Upper lobe of right lung (tissue), 1 donor: ENCODE data around the gene NCOA7. TPM values are rescaled to one million over a fixed set of nuclear protein-coding genes. Genes with fewer than 3 reads are reported as not detected.

ENCODE experiments used
- ATAC-seq: fragments of 200-7000 bp; cut with Tn5 transposase; one replicate; pipeline ENCODE4 v1.9.1; 2020; ENCODE audit warnings: mild to moderate bottlenecking, moderate library complexity
- DNase-seq: peaks from one replicate; pipeline ENCODE4 v3.0.0-alpha.2; 2020
- H3K27ac ChIP-seq: fragments of 200-600 bp; one replicate; pipeline ENCODE4 v1.8.0; 2022
- H3K27me3 ChIP-seq: fragments of 200-600 bp; one replicate; pipeline ENCODE4 v1.8.0; 2022; ENCODE audit warnings: mild to moderate bottlenecking
- H3K36me3 ChIP-seq: fragments of 200-600 bp; one replicate; pipeline ENCODE4 v1.8.0; 2022
- H3K4me1 ChIP-seq: fragments of 200-600 bp; one replicate; pipeline ENCODE4 v1.8.0; 2022
- H3K4me3 ChIP-seq: fragments of 200-600 bp; one replicate; pipeline ENCODE4 v1.8.0; 2022; ENCODE audit warnings: mild to moderate bottlenecking
- H3K9me3 ChIP-seq: fragments of 200-600 bp; one replicate; pipeline ENCODE4 v1.8.0; 2022
- intact Hi-C: fragments of 100-400 bp; cut with DNase I; formaldehyde crosslinking; loops from one replicate; pipeline ENCODE4 v1.11.0; 2022
- total RNA-seq: library from RNA; stranded (reverse); fragmentation: NEBNext Ultra II Directional; extraction: Animal tissue kit (Norgen Biotek cat#: 25700); gene quantifications from one replicate; pipeline ENCODE4 v1.2.1, GENCODE V29; 2021
- TF ChIP-seq, protein P1 (sequence below): fragments of 200-600 bp; IDR thresholded peaks from one replicate; pipeline ENCODE4 v1.8.0; 2022; ENCODE audit warnings: antibody characterized with exemption
- donor health status: DM: no; HTN: yes; CAD: no; lungs with severe emphysema.

The NCOA7 gene
- total RNA-seq, 1 donor from 2014 or later: 80.8 TPM

DNA sequence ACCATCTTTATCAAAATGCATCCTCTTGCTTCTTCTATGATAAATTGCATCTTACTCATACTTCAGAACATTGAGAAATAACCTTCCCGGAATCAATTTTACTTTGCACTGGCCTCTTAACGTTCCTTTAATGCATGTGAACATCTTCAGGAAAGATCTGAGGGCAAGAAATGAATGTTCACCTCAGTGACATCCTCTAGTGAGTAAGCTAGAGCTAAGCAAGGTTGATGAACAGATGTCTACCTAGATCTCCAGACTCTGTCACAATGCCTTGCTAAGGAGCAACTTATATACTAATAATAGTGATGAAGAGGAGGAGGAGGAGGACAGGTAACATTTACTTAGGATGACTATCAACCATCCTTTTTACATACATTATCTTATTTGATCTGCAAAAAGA, 149.0 kb downstream of the NCOA7 start:
- no peaks in the 10 kb centered on the region for H3K27me3 ChIP-seq
- H3K9me3 ChIP-seq: no peaks in the 10 kb centered on the region
- no peak overlapping the region for H3K4me3 ChIP-seq
- H3K4me1 ChIP-seq: peaks cover 11% of the 10 kb centered on the region
- H3K36me3 ChIP-seq: no peaks in the 10 kb centered on the region
- TF ChIP-seq, protein P1, sequence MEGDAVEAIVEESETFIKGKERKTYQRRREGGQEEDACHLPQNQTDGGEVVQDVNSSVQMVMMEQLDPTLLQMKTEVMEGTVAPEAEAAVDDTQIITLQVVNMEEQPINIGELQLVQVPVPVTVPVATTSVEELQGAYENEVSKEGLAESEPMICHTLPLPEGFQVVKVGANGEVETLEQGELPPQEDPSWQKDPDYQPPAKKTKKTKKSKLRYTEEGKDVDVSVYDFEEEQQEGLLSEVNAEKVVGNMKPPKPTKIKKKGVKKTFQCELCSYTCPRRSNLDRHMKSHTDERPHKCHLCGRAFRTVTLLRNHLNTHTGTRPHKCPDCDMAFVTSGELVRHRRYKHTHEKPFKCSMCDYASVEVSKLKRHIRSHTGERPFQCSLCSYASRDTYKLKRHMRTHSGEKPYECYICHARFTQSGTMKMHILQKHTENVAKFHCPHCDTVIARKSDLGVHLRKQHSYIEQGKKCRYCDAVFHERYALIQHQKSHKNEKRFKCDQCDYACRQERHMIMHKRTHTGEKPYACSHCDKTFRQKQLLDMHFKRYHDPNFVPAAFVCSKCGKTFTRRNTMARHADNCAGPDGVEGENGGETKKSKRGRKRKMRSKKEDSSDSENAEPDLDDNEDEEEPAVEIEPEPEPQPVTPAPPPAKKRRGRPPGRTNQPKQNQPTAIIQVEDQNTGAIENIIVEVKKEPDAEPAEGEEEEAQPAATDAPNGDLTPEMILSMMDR: no peak
- ATAC-seq (no peak), DNase-seq (no peak)
- no peak overlapping the region for H3K27ac ChIP-seq
- intact Hi-C loops: no loop called here

DNA sequence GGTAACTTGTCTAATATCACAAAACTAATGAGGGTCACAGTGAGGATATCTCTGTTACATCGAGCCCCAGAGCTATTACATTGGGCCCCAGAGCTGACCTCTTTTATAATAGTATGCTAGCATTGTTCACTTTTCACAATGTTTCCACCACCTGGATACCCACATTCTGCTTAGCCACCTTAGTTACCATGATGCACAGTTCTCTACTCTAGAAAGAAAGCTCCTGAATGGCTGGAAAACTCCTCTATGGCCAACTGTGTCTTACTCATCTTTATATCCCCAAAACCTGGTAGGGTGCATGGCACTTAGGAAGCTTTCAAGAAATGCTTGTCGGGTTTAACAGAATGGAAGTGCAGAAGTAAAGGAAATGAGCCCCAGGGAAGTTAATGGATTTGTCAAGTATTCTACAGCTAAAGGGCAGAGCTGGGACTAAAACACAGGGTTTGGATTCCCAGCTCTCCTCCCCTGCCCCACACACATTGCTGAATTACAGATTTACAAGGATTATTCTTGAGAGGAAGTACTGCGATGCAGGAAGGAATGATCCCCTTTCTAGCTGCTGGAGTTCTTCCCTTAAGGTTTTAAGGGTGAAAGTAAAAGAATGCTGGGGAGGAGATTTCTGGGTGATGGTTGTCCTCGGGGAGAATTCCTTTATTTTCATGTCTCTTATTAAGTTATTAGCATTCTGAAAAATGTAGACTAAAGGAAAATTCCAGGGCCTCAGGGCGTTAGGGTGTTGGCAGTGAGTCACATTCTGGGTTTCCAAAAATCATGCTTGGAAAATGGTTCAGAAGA, 149.7 kb downstream of the NCOA7 start:
- ATAC-seq (no peak), DNase-seq (no peak)
- H3K27me3 ChIP-seq: no peaks in the 10 kb centered on the region
- H3K27ac ChIP-seq: no peak overlapping the region
- no peak overlapping the region for H3K4me3 ChIP-seq
- H3K9me3 ChIP-seq: no peaks in the 10 kb centered on the region
- TF ChIP-seq, protein P1: no peak
- intact Hi-C loops: no loop called here
- no peaks in the 10 kb centered on the region for H3K36me3 ChIP-seq
- peaks cover 18% of the 10 kb centered on the region for H3K4me1 ChIP-seq

DNA sequence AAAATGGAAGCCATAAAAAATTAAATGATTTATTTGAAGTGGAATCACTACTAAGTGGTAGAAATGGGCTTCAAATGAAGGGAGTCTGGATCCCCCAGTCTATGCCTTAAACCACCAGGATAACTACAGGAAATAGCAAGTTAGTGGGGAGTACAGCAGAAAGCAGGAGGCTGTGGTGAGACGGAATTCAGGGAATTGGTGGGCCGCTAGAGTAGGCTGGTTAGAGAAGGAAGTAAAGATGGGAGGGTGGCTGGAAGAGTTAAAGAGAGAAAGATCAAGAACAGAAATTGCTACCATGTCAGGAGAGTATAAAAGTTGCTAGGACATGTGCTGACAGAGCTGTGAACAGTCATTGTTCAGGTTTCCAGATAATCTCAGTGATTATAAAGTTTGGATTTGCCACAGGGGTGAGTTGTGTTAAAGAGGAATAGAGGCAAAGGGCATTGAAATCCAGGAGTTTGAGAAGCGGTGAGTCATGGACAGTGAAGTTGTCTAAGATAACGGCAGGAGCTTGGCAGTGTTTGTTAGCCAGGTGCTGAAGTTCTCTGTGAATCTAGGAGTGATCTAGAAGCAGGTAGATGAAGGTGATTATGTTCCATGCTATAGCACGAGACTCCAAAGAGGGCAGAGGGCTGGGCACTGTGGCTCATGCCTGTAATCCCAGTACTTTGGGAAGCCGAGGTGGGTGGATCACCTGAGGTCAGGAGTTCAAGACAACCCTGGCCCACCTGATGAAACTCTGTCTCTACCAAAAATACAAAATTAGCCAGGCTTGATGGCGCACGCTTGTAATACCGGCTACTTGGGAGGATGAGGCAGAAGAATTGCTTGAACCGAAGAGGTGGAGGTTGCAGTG, 152.1 kb downstream of the NCOA7 start:
- TF ChIP-seq, protein P1: no peak
- Histone ChIP-seq H3K36me3 (no peaks in the 10 kb centered on the region), H3K4me3 (no peak overlapping the region), H3K4me1 (peaks cover 35% of the 10 kb centered on the region), H3K27me3 (no peaks in the 10 kb centered on the region), H3K9me3 (no peaks in the 10 kb centered on the region), H3K27ac (no peak overlapping the region)
- DNase-seq: no peak
- intact Hi-C loops: no loop called here
- no peak for ATAC-seq

DNA sequence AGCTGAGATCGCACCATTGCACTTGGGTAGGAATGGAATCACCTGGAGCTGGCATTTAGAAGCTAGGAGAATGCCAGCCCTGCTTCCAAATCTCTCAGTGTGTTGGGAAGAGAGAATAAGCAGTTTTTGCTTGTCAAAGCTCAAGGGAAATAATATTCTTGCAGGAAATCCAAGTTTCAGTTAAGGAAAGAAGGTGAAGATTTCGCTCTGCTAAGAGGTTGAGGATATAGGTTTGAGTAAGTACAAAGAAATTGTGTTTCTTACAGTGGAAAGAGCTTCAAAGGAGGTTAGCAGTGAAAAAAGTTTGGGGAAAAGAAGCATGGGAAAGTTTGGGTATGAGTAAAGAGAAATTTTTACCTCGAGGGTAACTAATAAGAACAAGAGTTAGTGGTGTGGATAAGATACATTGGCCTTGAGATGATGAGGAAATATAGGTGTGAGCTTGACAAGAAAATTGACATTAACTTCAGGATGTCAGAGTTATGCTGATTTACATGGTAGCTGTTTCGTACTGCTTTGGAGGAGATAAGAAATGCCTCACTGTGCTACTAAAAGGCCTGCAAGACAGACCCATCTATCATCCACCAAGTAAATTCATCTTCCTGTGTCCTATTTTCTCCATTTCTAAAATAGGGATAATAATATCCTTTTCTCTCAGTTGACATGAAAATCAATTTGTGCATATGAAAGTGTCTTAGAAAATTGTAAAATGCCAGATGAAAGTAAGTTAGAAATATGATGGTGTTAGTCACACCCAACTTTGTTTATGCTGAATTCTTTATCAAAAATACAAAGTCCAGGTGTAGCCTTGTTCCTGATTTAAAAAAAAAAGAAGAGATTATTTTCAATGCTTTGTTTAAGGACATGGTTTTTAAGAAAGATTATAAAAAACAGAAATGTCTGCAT, 153.0 kb downstream of the NCOA7 start:
- TF ChIP-seq, protein P1: no peak
- Histone ChIP-seq H3K9me3 (no peaks in the 10 kb centered on the region), H3K27me3 (no peaks in the 10 kb centered on the region), H3K36me3 (no peaks in the 10 kb centered on the region), H3K4me1 (peaks cover 35% of the 10 kb centered on the region), H3K4me3 (no peak overlapping the region), H3K27ac (peak overlapping the region; percentile 79)
- intact Hi-C loops: no loop called here
- ATAC-seq (no peak), DNase-seq (no peak)

DNA sequence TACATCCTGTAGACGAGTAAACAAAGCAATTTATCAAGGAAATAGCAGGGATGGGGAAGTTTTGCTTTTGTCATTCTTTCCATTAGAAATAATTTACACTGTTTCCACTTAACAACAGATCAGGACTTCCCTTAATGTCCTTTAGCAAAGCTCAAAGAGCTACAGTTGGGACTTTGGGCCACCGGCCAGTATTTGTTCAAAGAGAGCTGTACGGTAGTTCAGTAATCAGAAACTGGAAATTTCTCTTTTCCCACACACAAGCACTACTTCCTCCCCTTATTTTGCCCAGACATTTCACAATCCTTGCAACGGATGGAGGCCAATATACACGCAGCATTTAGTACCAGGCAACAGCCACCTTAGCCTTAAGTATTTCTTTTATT, 153.7 kb downstream of the NCOA7 start:
- Histone ChIP-seq H3K4me1 (peaks cover 35% of the 10 kb centered on the region), H3K4me3 (no peak overlapping the region), H3K27ac (peak overlapping the region; percentile 79), H3K27me3 (no peaks in the 10 kb centered on the region), H3K36me3 (no peaks in the 10 kb centered on the region), H3K9me3 (no peaks in the 10 kb centered on the region)
- ATAC-seq: peak; percentile 80
- TF ChIP-seq, protein P1: no peak
- intact Hi-C loops: no loop called here
- peak; percentile 78 for DNase-seq
